GM19099 (cell line): Measurements from ENCODE around the gene HEXD.
A peak's percentile ranks its signal among the peaks of the same experiment; 100 is the strongest.

Experiments
- POLR2A ChIP-seq: IDR thresholded peaks from 3 replicates; pipeline ENCODE4 v1.6.1; 2011; ENCODE audit warnings: low read depth; ENCODE audit not compliant: insufficient read length; ENCODE audit errors: extremely low read depth

Gene HEXD

GRCh38 chr17:82390015-82390859, 27.9 kb upstream of the HEXD start:
- no peak for TF ChIP-seq POLR2A

DNA sequence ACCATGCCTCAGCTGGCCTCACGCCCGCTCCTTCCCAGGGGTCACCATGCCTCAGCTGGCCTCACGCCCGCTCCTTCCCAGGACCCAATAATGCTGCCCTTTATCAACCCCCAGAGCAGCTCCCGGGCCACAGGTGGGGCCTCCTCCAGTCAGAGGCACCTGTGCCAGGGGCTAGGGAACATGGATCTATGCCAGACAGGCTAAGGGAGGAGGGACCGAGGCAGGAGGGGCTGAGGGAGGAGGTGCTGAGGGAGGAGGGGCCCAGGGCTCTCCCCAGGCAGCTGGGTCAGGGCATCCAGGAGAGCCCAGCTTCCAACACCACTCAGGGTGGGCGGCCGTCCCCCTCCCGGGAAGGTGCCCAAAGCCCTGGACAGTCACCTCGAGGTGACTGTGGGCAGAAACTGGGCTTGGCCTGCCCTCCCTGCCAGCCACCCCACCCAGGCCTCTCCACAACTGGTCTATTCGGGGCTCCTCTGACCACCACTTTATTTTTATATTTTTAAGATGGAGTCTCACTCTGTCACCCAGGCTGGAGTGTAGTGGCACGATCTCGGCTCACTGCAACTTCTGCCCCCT, 27.2 kb upstream of the HEXD start:
- TF ChIP-seq POLR2A = no peak

GRCh38 chr17:82391496-82392066, 26.6 kb upstream of the HEXD start:
- TF ChIP-seq POLR2A = no peak

DNA sequence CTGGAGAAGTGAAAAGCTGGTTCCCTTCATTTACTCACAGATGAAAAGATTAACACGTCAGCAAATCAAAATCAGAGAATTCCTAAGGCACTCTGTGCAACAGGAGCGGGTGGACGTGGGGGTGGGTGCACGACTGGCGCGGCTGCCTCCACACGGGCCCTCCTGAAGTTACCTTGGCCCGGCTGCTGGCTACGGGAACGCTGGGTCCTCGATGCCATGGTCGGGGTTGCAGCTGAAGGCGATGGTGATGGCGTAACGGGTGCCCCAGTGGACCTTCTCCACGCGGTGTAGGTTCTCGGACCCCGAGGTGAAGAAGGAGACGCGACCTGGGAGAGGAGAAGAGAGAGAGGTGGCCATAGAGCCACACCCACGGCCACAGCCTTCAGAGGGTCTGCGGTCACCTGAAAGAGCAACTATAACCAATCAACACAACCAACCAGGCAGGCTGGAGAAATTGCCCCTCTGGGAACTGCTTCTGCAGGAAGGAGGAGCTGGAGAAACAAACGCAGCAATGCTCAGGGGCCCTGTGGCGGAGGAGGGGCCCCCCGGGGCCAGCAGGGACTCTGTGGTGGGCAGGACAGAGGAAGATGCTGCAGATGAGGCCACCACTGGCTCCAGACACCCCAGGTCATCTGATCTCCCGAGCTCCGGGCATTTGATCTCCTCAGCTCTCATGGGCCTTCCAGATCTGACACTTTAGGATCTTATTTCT, 25.8 kb upstream of the HEXD start:
- TF ChIP-seq POLR2A = no peak

GRCh38 chr17:82392941-82393340, 25.2 kb upstream of the HEXD start:
- no peak for TF ChIP-seq POLR2A

GRCh38 chr17:82394278-82394677, 23.9 kb upstream of the HEXD start:
- TF ChIP-seq POLR2A = no peak

GRCh38 chr17:82396601-82397435, 21.3 kb upstream of the HEXD start:
- TF ChIP-seq POLR2A = no peak

DNA sequence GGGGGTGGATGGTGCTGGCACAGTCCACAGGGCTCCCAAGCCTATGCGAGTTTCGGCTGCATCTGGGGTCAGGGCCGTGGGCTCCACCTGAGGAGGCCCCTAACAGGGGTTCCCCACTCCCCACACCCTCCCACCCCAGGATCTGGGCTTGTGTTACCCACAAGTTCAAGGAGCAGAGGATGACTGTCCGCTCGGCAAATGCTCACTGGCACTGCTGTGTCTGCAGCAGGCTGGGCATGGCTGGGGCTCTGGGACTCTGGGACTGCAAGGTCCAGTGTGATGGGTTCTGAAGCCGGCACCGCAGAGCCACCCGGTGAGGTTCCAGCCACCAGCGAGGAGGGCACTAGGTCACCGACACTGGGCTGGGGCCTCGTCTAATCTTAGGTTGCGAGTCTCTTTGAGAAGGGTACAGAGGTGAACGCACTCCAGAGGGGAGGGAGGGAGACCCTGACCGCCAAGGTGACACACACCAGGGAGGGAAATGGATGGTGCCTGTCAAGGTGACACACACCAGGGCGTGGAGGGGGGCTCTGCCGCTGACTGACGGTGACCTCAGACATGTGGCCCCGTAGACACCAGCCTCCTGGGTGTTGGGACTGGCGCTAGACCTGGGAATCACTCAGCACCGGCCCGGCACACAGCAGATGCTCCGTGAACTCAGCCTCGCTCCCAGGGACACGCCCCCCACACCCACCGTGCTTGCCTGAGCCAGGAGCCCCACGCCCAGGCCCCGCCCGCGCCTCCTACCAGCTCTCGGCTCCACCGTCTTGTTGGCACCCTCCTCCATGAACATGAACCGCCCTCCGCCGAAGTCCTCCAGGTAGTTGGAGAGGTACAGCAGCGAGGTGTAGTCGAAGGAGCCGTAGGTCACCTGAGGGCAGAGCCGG, 20.5 kb upstream of the HEXD start:
- TF ChIP-seq POLR2A = no peak

DNA sequence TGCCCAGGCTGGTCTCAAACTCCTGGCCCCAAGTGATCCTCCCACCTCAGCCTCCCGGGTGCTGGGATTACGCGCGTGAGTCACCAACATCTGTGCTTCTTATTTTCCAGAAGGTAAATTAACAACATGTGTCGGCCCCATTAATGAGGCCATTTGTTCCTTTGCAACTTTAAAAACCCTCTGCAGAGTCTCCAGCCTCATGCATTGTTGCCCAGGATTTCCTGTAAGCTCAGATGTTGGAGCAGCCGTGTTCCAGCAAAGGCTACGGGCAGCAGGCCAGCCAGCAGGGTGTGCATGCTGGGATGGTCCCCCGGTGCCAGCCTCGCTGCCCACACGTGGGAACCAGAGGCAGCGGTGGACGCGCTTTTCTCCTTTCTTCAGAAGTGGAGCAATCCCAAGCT, 19.1 kb upstream of the HEXD start:
- TF ChIP-seq POLR2A = no peak

DNA sequence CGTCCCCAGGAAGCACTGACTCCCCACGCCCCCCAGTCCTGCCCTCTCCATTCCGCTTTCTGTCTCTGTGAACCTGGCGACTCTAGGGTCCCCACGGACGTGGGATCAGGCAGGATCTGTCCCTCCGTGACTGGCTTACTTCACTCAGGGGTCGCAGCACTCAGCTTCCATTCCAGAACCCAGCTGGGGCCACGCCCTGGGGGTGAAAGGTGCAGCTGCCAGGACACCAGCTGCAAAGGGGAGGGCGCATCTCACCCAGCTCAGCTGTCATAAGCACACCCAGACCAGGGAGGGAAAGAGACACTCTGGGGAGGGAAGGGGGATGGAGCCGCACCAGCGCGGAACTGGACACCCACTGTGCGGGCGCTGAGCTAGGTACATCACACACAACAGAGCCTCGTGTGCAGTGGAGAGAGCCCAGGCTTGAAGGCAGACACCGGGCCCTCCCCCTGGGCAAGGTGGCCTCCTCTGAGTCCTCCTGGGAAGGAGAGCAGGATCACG, 18.5 kb upstream of the HEXD start:
- no peak for TF ChIP-seq POLR2A

GRCh38 chr17:82400206-82400605, 17.9 kb upstream of the HEXD start:
- no peak for TF ChIP-seq POLR2A

GRCh38 chr17:82400830-82401229, 17.3 kb upstream of the HEXD start:
- peak; percentile 29 for TF ChIP-seq POLR2A

DNA sequence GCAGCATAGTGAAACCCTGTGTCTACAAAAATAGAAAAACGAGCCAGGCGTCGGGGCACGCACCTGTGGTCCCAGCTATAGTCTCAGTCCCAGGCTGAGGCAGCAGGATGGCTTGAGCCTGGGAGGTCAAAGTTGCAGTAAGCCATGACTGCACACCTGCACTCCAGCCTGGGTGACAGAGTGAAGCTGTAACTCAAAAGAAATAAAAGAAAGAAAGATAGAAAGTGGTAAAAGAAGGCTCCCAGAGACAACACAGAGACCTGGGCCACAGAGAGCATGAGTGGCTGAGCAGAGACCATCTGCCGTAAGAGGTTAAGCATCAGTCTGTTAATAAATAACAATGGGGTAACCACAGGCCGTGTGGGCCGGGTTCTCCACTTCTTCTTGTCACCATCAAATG, 15.3 kb upstream of the HEXD start:
- TF ChIP-seq POLR2A = no peak
